Neural cell (in vitro differentiated cells): ENCODE results near the gene SHB. TPM values are rescaled to one million over a fixed set of nuclear protein-coding genes. Genes with fewer than 3 reads are reported as not detected.

Experiments
- H2AFZ ChIP-seq: fragments of 200-600, 300-800 bp; sonication (generic), shearing (Covaris generic); 2 replicates; pipeline ENCODE4 v1.6.0; 2014; ENCODE audit warnings: low read depth, mild to moderate bottlenecking, antibody characterized with exemption, low read length, moderate library complexity
- H3F3A ChIP-seq: fragments of 200-600 bp; shearing (Covaris generic); 2 replicates; pipeline ENCODE4 v1.6.1; 2016; ENCODE audit warnings: mild to moderate bottlenecking, moderate library complexity, mixed read lengths, antibody characterized with exemption, low read length; ENCODE audit not compliant: insufficient read depth, poor library complexity, severe bottlenecking
- H3K27ac ChIP-seq: fragments of 200-600, 300-800 bp; sonication (generic), shearing (Covaris generic); 2 replicates; pipeline ENCODE4 v1.5.1; 2014; ENCODE audit warnings: mild to moderate bottlenecking, low read length, moderate library complexity
- H3K27me3 ChIP-seq: fragments of 300-800, 200-600 bp; sonication (generic), shearing (Covaris generic); 2 replicates; pipeline ENCODE4 v1.6.0; 2014; ENCODE audit warnings: mild to moderate bottlenecking, low read depth, low read length, moderate library complexity; ENCODE audit not compliant: insufficient read depth
- H3K36me3 ChIP-seq: fragments of 300-800, 200-600 bp; sonication (generic), shearing (Covaris generic); 2 replicates; pipeline ENCODE4 v1.5.1; 2014; ENCODE audit warnings: mild to moderate bottlenecking, antibody characterized with exemption, low read length, moderate library complexity; ENCODE audit not compliant: insufficient read depth
- H3K4me2 ChIP-seq: fragments of 300-800, 200-600 bp; sonication (generic), shearing (Covaris generic); 2 replicates; pipeline ENCODE4 v1.6.0; 2014; ENCODE audit warnings: mild to moderate bottlenecking, low read length
- H3K4me3 ChIP-seq: fragments of 300-800, 200-600 bp; sonication (generic), shearing (Covaris generic); 2 replicates; pipeline ENCODE4 v1.5.1; 2014; ENCODE audit warnings: mild to moderate bottlenecking, low read length, moderate library complexity
- H3K79me2 ChIP-seq: fragments of 200-600 bp; shearing (Covaris generic); replicated peaks from 2 replicates; pipeline ENCODE4 v1.6.0; 2014; ENCODE audit warnings: mild to moderate bottlenecking, low read length, moderate library complexity; ENCODE audit not compliant: insufficient read depth
- H3K9ac ChIP-seq: fragments of 300-800, 200-600 bp; sonication (generic), shearing (Covaris generic); 2 replicates; pipeline ENCODE4 v1.6.1; 2016; ENCODE audit warnings: mild to moderate bottlenecking, low read length, mixed read lengths
- H3K9me2 ChIP-seq: fragments of 200-600 bp; shearing (Covaris generic); 2 replicates; pipeline ENCODE4 v1.6.1; 2016; ENCODE audit warnings: mild to moderate bottlenecking, low read length, mixed read lengths; ENCODE audit not compliant: insufficient read depth
- H3K9me3 ChIP-seq: fragments of 200-600, 300-800 bp; sonication (generic), shearing (Covaris generic); 2 replicates; pipeline ENCODE4 v1.6.1; 2016; ENCODE audit warnings: mild to moderate bottlenecking, mixed run types, low read length, moderate library complexity, mixed read lengths
- H4K20me1 ChIP-seq: fragments of 200-600 bp; shearing (Covaris generic); 2 replicates; pipeline ENCODE4 v1.6.1; 2016; ENCODE audit warnings: mild to moderate bottlenecking, mixed run types; ENCODE audit not compliant: insufficient read depth
- EP300 ChIP-seq: fragments of 450-650 bp; conservative IDR thresholded peaks from 2 replicates; pipeline ENCODE4 v1.6.1; 2014; ENCODE audit warnings: antibody characterized with exemption, mild to moderate bottlenecking, moderate library complexity; ENCODE audit not compliant: poor library complexity, severe bottlenecking
- EZH2 ChIP-seq: fragments of 200-600, 300-800 bp; shearing (Covaris generic), sonication (generic); IDR thresholded peaks from 2 replicates; pipeline ENCODE4 v1.6.1; 2014; ENCODE audit warnings: antibody characterized with exemption, low read length, borderline replicate concordance, mild to moderate bottlenecking; ENCODE audit not compliant: insufficient read depth, poor library complexity, severe bottlenecking
- MXI1 ChIP-seq: fragments of 450-650 bp; conservative IDR thresholded peaks from 2 replicates; pipeline ENCODE4 v1.6.1; 2014; ENCODE audit warnings: antibody characterized with exemption, mild to moderate bottlenecking; ENCODE audit not compliant: poor library complexity, severe bottlenecking
- POLR2AphosphoS5 ChIP-seq: IDR thresholded peaks from 2 replicates; pipeline ENCODE4 v1.6.1; 2012
- RAD21 ChIP-seq: fragments of 450-650 bp; conservative IDR thresholded peaks from 2 replicates; pipeline ENCODE4 v1.6.1; 2014; ENCODE audit warnings: antibody characterized with exemption, mild to moderate bottlenecking, moderate library complexity
- SMC3 ChIP-seq: fragments of 450-650 bp; conservative IDR thresholded peaks from 2 replicates; pipeline ENCODE4 v1.6.1; 2014; ENCODE audit warnings: antibody characterized with exemption, mild to moderate bottlenecking, moderate library complexity; ENCODE audit not compliant: poor library complexity
- TAF1 ChIP-seq: IDR thresholded peaks from 2 replicates; pipeline ENCODE4 v1.6.1; 2012; ENCODE audit warnings: low read depth
- polyA plus RNA-seq: library from polyadenylated mRNA; depleted of rRNA; stranded (reverse); fragments of >200 nt; gene quantifications from 2 replicates; pipeline ENCODE4 v1.2.3, GENCODE V29; 2014
- TF ChIP-seq, protein P1 (sequence below): fragments of 450-650 bp; IDR thresholded peaks from 2 replicates; pipeline ENCODE4 v1.5.1; 2014; ENCODE audit warnings: antibody characterized with exemption, mild to moderate bottlenecking, moderate library complexity; ENCODE audit not compliant: poor library complexity, severe bottlenecking
- TF ChIP-seq, protein P2 (sequence below): IDR thresholded peaks from 2 replicates; pipeline ENCODE4 v1.6.1; 2012; ENCODE audit warnings: borderline replicate concordance

The SHB gene
- polyA plus RNA-seq, 1 donor from 2014 or later, result 17.5 TPM

DNA sequence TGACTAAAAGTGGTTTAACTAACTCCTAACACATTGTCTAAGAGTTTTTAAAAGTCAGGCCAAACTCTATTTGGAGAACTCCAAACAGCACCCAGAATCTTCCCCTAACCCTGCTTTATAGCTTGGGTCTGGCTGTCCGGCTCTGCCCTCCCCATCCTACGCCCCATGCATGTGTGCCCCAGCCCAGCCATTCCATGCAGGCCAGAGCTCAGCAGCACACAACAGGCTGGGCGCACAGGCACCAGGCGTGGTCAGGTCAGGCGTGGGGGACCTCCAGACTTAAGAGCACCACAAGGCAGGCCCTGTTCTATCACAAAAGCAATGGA, 31.1 kb downstream of the SHB start:
- Histone ChIP-seq H3K27me3 (no peaks in the 10 kb centered on the region), H3K36me3 (no peaks in the 10 kb centered on the region), H2AFZ (no peak overlapping the region), H4K20me1 (no peaks in the 10 kb centered on the region), H3K4me2 (no peak overlapping the region), H3K79me2 (peaks cover 76% of the 10 kb centered on the region), H3K27ac (no peak overlapping the region), H3F3A (no peaks in the 10 kb centered on the region), H3K9me2 (no peaks in the 10 kb centered on the region), H3K9ac (no peak overlapping the region), H3K9me3 (no peaks in the 10 kb centered on the region), H3K4me3 (no peak overlapping the region)
- TF ChIP-seq RAD21, result no peak
- TF ChIP-seq EZH2, result no peak
- no peak for TF ChIP-seq EP300
- TF ChIP-seq, protein P1, sequence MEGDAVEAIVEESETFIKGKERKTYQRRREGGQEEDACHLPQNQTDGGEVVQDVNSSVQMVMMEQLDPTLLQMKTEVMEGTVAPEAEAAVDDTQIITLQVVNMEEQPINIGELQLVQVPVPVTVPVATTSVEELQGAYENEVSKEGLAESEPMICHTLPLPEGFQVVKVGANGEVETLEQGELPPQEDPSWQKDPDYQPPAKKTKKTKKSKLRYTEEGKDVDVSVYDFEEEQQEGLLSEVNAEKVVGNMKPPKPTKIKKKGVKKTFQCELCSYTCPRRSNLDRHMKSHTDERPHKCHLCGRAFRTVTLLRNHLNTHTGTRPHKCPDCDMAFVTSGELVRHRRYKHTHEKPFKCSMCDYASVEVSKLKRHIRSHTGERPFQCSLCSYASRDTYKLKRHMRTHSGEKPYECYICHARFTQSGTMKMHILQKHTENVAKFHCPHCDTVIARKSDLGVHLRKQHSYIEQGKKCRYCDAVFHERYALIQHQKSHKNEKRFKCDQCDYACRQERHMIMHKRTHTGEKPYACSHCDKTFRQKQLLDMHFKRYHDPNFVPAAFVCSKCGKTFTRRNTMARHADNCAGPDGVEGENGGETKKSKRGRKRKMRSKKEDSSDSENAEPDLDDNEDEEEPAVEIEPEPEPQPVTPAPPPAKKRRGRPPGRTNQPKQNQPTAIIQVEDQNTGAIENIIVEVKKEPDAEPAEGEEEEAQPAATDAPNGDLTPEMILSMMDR, result no peak
- no peak for TF ChIP-seq POLR2AphosphoS5
- TF ChIP-seq, protein P2, sequence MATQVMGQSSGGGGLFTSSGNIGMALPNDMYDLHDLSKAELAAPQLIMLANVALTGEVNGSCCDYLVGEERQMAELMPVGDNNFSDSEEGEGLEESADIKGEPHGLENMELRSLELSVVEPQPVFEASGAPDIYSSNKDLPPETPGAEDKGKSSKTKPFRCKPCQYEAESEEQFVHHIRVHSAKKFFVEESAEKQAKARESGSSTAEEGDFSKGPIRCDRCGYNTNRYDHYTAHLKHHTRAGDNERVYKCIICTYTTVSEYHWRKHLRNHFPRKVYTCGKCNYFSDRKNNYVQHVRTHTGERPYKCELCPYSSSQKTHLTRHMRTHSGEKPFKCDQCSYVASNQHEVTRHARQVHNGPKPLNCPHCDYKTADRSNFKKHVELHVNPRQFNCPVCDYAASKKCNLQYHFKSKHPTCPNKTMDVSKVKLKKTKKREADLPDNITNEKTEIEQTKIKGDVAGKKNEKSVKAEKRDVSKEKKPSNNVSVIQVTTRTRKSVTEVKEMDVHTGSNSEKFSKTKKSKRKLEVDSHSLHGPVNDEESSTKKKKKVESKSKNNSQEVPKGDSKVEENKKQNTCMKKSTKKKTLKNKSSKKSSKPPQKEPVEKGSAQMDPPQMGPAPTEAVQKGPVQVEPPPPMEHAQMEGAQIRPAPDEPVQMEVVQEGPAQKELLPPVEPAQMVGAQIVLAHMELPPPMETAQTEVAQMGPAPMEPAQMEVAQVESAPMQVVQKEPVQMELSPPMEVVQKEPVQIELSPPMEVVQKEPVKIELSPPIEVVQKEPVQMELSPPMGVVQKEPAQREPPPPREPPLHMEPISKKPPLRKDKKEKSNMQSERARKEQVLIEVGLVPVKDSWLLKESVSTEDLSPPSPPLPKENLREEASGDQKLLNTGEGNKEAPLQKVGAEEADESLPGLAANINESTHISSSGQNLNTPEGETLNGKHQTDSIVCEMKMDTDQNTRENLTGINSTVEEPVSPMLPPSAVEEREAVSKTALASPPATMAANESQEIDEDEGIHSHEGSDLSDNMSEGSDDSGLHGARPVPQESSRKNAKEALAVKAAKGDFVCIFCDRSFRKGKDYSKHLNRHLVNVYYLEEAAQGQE, result no peak
- TF ChIP-seq SMC3, result no peak
- TF ChIP-seq MXI1, result no peak
- no peak for TF ChIP-seq TAF1

DNA sequence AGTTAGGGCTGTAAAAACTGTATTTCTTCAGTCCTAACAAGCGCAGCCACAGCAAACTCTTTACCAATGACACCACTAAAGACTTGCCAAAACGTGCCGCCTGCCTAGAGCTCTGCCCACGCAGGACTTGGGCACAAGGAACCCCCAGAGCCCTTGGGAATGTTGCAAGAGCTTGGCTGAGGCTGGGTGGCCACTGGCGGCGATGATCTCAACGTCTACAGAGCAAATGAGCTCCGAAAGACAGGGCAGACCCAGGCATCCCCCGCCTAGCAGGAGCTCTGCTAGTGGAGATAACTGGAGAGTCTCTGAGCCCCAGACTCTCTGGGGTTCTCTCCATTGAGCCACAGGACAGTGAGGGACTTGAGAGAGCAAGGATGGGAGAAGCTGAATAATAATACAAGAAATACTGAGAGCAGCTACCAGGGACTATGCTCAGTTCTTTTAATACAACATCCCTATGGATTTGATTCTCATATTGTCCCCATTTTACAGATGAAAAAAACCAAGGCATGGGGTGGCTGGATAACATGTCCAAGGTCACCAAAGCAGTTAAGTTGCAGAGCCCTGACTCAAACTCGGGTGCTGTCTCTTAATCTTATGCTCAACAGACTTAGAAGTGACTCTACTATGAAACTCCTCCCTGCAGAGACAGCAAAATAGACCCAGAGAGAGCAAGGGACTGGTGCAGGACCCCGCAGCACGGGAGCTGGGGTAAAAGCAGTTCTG, 32.5 kb downstream of the SHB start:
- Histone ChIP-seq H3K9me3 (no peaks in the 10 kb centered on the region), H3K9me2 (no peaks in the 10 kb centered on the region), H4K20me1 (no peaks in the 10 kb centered on the region), H3K36me3 (no peaks in the 10 kb centered on the region), H3K27ac (no peak overlapping the region), H3K79me2 (peaks cover 81% of the 10 kb centered on the region), H3F3A (no peaks in the 10 kb centered on the region), H2AFZ (no peak overlapping the region), H3K27me3 (no peaks in the 10 kb centered on the region), H3K4me3 (no peak overlapping the region), H3K9ac (no peak overlapping the region), H3K4me2 (no peak overlapping the region)
- TF ChIP-seq POLR2AphosphoS5 (no peak), SMC3 (no peak), MXI1 (no peak), RAD21 (no peak), EP300 (no peak), TAF1 (no peak)
- TF ChIP-seq, protein P1, result no peak
